Measurements from ENCODE around the gene PTPRN2.
"Not testable (repeated sequence)": the region's sequence is repeated elsewhere in the genome, so short reads cannot be mapped to it uniquely, and the experiment has no call there.

Gene PTPRN2

DNA sequence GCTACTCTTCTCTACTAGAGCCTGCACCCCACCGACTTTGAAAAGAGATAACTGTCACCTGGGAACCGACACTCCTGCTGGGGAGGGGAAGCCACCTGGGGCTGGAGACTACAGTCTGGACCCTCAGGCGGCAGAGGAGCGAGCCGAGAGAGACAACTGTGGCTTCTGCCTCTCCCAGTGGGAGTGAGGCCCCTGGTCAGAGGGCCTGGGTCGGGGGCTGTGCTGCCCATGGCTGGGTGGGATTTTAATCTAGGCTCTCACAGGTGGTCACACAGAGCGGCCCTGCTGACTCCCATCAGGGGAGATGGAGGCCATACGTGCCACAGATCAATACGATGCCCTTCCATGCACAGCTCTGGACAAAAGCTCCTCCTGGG, 878.7 kb downstream of the PTPRN2 start:
- DNase-seq (ENCODE audit: low spot score) = no peak

DNA sequence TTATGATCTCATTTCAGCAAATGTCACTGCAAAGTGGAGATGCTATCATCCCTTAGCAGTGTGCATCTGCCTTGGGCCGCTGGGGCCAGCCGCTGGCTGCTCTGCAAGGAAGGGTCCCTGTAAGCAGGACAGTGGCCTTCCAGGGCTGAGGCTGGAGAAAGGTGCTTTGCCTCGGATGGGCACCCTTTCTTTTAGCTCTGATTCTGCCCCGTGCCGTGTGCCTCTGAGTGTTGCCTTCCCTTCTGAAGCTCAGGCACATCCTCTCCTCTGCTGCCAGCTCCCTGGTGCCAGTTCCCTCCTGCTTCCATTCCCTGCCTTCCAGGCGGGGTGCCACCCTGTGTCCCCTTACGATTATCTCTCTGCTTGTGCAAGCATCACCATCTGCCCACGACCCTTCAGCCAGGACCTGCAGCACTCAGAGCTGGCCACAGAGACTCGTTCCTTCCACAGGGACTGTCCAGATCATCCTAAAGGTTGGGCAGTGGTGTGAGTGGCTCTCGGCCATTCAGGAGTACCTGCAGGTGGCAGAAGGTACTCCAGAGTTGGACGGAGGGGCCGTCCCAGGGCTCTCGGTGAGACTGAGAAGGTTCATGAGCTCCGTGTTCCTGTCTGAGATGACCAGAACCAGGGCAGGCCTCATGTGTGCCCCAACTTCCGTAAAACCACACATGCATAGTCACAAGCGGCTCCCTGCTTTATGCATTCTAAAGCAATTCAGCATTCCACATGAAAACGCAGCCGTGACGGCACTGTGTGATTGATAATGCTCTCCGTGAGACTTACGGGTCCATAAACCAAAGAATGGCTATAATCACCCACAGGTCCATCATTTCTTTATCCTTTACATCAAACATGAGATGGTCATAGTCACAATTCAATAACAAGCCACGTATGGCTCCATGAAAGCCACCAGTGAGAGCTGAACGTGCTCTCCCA, 879.4 kb downstream of the PTPRN2 start:
- DNase-seq (ENCODE audit: low spot score) = no peak

DNA sequence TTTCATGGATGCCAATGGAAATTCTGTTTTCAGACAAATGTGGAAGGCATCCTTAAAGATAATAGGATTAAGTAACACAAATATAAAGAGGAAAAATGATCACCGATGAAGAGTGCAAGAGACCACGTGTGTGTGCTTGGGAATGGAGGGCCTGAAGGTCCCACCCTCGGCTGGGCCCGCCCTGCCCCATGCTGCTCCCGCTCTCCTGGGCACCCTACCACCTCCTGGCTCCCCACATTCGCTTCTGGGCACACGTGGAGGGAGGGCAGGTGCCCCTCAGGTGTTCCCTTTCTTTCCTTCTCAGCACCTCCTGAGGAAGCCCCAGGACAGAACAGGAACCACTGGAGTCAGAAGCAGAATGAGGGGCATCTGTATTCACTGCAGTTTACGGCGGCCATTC, 883.3 kb downstream of the PTPRN2 start:
- no peak for DNase-seq (ENCODE audit: low spot score)

DNA sequence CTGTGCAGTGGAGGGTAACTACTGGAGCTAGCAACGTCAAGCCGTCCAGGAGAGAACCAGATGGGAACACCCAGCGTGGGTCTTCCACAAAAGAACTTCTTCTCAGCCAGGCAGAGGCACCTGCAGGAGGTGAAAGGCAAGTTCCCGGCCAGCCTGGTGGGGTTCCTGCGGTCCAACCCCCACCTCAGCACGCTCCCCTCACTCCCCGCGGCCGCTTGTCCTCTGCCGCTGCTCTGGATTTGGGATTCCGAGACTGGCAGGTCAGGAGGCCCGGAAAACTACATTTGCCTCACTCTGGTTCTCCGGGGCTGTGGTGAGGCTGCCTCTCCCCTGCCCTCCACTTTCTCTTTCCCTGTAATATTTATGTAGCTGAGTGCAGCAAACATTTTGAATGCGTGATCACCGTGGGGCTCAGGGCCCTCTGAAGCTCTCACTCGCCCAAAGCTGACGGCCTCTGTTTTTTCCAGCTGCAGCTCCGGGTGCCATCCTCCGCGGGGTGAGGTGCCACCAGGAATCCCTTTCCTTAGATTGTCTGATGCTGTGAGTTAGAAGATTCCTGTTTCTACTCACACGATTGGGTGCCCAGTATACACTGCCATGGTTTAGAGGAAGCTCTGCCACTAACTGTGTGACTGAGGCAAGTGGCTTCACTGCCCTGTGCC, 884.0 kb downstream of the PTPRN2 start:
- no peak for DNase-seq (ENCODE audit: low spot score)

DNA sequence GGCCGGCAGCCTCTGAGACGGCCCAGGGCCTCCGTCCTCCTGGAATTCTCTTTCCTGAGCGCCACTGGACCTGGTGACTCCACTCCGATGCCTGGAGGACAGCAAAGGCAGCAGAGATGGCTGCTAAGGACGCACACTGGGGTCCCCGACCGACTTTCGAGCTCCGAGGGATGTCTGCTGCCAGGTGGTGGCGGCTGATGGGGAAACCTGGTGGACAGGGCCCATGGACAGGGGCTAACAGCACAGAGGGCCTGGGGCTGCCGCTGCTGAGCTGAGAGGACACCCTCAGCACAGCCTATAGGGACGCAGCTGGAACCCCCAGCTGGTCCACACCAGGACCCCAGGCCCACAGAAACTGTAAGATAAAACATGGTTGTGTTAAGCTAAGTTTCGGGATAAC, 884.5 kb downstream of the PTPRN2 start:
- DNase-seq (ENCODE audit: low spot score) = no peak

DNA sequence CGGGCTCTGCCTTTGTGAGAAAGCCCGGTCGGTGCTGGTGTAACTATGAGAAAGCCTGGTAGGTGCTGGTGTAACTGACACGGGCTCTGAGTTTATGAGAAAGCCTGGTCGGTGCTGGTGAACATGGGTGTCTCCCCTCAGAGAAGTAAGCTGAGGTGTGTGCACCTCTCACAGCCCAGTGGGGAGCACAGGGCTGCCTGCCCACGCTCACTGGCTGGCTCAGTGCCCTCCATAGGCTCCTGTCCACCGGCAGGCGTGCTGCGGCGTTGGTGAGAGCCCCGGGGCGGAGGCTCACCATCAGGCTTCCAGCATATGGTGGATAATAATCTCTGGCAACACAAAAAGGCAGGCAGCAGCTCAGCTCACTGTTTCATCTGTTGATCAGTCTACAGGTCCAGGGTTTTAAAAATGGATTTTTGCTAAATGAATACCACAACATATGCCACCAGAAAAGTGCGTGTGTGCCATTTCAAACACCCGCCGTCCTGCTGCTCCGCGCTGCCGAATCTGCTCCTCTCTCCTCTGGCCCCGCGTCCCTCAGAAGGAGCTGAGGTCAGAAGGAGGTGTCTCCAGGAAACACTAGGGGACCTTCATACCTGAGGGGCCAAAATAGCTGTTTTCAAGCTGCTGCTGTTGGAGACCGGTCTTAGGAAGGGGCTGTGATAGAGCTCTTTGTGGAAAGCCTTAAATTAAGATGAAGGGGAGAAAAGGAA, 885.2 kb downstream of the PTPRN2 start:
- no peak for DNase-seq (ENCODE audit: low spot score)

DNA sequence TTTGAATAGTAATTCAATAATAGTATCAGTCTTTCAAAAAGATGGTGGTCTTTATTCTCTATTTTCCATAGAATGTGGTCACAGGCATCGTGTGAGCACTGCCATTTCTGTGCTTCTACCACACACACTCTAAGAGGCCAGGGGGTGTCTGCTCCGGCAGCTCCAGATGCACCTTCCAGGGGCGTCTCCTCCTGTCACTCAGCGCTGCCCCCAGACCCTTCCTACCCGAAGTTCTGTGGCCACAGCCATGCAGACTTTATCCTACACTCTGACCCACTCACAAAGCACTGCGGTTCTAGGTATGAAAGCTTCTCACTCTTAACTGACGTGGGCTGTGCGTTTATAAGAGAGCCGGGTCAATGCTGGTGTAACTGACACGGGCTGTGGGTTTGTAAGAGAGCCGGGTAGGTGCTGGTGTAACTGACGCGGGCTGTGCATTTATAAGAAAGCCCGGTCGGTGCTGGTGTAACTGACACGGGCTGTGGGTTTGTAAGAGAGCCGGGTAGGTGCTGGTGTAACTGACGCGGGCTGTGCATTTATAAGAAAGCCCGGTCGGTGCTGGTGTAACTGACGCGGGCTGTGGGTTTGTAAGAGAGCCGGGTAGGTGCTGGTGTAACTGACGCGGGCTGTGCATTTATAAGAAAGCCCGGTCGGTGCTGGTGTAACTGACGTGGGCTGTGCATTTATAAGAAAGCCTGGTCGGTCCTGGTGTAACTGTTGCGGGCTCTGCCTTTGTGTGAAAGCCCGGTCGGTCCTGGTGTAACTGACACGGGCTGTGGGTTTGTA, 886.0 kb downstream of the PTPRN2 start:
- DNase-seq (ENCODE audit: low spot score) = not testable (repeated sequence)

DNA sequence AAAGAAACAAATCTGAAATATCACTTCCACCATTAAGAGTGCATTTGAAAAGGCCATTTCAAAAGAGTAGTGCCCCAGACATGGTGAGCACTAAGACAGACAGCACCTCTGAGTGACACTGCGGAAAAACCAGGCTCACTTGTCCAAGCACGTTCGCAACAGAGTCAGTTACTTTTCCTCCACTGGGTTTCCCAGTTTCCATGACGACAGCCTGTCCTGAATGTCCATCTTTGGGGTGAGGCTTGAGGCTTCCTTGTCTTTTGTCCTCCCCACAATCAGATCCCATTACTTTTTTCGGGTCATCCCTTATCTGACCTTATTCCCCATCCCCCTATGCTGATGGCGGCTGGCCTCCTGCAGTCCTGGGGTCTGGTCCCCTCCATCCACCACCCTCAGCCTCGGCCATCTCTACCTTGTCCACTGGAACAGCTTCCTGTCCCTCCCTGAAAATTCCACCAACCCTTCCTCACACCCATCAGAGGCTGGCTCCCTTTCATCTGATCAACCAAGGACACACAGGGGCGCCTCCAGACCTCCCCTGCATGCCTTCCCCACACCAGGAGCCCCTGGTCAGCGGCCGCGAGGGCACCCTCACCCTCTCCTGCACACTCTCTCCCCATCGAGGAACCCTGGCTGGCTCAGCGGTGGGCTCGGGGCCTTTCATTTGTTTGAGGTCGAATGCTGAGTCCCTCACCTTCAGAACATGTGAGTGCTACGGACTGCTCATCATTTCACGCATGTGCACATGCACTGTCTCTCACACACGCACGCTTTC, 887.2 kb downstream of the PTPRN2 start:
- no peak for DNase-seq (ENCODE audit: low spot score)

DNA sequence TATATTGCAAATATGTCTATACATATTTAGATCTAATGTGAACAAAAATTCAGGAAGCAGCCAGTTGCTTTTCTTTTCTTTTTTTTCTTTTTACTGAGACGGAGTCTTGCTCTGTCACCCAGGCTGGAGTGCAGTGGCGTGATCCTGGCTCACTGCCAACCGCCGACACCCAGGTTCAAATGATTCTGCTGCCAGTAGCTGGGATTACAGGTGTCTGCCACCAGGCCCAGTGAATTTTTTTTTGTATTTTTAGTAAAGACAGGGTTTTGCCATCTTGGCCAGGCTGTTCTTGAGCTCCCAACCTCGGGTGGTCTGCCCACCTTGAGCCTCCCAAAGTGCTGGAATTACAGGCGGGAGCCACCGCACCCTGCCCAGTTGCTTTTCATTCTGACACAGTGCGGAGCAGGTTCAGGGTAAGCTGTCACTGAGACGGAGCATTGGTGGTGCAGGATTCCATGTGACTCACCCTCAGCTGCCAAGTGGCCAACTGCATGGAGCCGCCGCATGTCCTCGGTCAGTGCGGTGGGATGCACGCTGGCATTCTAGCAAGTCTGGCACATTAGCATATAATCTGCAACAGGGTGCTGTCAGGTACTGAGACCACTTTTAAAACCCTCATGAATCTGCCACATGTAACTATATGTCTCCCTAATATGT, 888.1 kb downstream of the PTPRN2 start:
- no peak for DNase-seq (ENCODE audit: low spot score)

DNA sequence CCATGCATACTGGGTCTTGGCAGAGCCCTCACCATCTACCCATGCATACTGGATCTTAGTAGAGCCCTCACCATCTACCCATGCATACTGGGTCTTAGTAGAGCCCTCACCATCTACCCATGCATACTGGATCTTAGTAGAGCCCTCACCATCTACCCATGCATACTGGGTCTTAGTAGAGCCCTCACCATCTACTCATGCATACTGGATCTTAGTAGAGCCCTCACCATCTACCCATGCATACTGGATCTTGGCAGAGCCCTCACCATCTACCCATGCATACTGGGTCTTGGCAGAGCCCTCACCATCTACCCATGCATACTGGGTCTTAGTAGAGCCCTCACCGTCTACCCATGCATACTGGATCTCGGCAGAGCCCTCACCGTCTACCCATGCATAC, 890.3 kb downstream of the PTPRN2 start:
- not testable (repeated sequence) for DNase-seq (ENCODE audit: low spot score)

DNA sequence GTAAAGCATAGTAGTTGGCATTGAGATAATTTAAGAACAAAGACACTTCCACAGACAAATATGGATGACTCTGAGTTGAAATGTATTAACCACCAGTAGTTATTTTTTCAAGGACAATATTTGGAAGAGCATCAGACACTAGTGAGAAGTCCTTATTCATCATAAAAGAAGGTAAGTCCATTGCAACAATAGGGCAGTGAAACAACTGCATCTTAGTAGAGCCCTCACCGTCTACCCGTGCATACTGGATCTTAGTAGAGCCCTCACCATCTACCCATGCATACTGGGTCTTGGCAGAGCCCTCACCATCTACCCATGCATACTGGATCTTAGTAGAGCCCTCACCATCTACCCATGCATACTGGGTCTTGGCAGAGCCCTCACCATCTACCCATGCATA, 892.0 kb downstream of the PTPRN2 start:
- DNase-seq (ENCODE audit: low spot score) = not testable (repeated sequence)

DNA sequence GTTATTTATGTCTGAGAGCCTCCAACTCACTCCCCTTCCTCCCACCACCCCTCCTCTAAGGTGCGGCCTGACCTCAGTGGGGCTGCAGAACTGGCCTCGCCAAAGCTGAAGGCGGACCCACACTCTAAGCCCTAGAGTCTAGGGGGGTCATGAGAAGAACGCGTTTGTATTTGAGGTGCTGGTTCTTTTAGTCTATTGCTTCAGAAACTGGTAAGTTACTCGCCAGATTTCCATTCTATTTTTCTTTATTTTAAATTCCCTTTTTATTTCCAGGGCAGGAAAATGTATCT, 893.3 kb downstream of the PTPRN2 start:
- DNase-seq (ENCODE audit: low spot score) = no peak

DNA sequence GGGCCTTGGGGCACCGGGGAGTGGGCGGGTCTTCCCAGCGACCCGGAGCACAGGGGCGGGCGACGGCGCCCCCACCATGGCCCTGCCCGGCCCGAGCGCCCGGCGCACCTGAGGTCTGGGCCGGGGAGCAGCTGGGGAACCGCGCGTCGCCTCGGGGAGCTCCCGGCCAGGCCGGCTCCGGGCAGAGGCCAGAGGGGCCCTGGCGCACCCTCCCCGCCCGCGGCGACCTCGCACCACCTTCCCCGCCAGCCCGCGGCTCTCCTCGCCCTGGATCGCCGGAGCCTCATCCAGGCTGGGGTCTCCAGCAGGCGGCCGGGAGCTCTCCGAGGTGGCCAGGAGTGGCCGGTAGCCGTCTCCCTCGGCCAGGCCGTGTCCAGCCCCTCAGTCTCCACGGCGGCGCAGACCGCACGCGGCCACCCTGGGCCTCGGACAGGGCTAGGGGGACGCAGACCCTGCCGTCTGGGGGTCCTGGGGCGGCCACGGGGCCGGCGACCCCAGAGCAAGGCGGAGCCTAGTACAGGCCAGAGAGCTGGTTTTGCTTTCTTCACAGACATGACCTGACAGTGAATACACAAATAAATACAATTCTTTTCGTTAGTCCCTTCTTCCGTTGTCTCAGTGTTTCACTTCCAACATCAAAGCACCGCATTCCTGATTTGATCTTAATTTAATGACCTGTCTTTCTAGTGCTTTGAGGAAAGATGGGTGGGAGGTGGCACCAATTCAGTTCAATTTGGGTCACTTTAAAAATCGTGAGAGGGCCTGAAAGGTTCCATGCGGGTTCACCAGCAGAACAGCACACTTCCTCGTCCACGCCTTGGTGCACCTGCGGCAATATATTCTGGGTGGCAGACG, 893.9 kb downstream of the PTPRN2 start:
- no peak for DNase-seq (ENCODE audit: low spot score)

DNA sequence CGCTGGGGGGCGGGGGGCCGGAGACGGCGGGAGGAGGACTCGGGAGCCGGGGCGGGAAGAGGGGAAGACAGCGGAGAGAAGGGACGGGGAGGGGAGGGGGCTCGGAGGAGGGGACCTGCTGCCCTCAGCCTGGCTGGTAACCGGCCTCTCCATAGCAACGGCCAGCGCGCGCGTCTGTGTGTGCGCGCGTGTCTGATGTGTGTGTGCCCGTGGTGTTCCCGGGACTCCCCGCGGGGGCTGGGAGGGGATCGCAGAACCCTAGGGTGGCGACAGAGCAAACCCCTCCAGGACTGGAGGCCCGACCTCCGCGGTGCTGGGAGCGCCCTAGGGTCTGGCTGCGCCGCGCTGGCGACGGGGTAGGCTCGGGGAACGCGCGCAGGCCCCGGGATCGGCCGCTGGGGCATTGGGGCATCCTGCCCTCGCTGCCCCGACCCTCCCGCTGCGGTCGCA, 894.5 kb downstream of the PTPRN2 start:
- DNase-seq (ENCODE audit: low spot score) = no peak

DNA sequence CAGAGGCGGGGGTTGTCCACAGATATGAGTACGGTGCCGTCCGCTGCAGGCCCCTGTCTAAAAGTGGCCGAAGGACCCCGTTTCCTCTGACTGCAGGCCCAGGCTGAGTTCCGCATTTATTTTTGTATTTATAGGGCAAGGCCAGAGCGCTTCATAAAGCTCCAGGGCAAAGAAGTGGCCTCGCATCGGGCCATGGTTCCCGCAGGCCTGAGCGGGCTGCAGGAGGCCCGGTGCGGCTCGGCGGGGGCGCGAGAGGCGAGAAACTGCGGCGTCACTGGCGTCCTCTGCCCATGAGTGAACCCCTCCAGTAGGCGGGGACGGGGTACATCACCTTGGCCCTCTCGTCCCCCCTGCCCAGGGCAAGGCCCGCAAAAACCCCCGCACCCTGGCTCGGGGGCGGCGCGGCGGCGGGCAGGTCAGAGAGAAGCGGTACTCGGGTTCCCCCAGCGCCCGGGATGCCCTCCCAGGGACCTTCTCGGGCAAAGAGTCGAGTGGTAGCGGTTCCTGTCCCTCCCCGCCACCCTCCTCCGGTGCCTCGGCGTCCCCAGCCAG, 895.1 kb downstream of the PTPRN2 start:
- no peak for DNase-seq (ENCODE audit: low spot score)

DNA sequence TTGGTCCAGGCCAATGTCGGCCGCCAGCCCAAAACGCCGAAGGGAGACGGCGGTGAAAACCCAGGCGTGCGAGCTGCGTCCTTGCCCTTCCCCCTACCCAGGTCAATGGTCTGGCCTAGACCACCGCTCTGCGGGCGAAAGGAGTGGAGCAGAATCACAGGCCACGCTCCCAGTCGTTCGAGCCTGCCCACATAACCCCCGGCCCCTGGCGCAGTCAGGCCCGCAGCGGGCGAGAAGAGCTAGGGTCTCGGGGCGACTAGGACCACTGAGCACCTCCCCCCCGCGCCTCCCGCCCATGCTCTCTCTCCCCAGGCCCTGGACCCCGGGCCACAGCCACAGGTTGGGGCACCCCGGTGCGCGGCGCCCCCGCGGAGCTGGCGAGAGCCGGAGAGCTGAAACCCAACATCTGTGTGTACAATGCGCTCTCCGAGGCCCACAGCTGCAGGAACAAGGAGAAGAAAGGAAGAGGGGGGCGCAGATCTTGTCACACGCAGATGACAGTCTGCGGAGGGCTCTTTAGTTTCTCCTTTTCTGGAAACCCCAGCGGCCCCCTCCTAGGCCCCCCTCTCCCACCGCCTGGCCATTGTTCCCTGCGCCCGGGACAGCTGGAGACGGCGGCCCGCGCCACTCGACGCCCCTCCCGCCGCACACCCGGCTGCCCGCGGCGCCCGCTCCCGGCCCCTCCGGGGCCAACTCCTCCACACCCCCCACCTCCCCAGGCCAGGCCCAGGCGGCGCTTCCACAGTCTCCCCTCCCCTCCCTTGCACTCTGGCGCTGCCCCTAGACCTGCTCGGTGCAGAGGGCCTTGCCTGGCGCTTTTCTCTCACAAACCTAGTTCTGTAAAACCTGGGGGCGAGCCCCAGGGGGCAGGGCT, 895.8 kb downstream of the PTPRN2 start:
- DNase-seq (ENCODE audit: low spot score) = no peak

DNA sequence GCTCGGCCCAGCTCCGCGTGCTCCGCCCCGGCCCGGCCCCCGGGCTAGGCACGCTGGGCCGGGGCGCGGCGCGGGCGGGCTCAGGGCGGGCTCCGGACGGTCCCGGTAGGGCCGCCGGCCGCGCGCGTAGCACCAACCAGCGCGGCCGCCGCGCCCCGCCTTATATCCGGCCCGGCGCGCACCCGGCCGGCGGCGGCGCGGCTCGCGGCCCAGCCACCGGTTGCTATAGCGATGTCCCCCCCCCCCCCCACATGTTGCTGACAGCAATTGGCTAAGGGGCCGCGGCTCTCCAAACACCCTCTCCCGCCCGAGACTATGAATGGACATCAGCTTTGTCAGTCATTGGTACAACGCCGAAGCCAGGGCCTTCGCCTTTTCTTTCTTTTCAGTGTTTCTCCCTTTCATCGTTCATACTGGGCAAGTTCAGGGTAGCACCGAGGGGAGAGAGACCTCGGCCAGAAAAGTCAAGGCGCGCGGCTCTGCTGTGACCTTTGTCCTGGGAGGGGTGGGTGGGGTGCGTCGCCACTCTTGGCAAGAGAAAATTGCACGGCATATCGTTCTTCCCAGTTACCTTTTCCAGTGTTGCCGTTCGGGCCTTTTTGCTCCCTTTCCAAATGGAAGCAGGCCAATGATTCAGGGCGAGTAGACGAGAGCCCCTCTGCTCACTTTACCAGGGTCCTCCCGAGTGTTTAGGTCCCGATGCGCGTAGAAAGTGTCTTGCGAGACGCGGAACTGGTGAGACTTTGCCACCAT, 896.6 kb downstream of the PTPRN2 start:
- peak; percentile 46 for DNase-seq (ENCODE audit: low spot score)
